ENCODE results near the gene LRRC71. TPM values are rescaled to one million over a fixed set of nuclear protein-coding genes. Genes with fewer than 3 reads are reported as not detected.

The LRRC71 gene
- total RNA-seq, 4 donors from 2014 or later: not detected

DNA sequence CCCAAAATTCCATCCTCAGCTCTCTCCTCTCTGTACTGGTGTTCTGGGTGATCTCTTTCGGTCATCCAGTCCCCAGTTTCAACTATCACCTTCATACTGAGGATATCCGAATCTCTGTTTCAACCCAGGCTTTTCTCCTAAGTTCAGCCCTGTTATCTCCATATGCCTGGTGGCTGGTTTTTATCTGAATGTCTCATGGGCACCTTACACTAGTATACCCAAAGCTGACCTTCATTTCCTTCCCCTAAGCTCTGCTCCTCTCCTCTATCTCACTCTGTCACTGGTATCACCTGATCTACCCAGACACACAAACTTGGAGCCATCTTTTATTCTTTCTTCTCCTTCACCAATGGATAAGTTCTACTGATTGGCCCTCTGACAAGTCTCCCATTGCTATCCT, 53.0 kb downstream of the LRRC71 start:
- Histone ChIP-seq H3K9me3 (no peaks in the 10 kb centered on the region), H3K27ac (no peak overlapping the region), H3K36me3 (peaks cover 76% of the 10 kb centered on the region), H3K27me3 (no peaks in the 10 kb centered on the region), H3K4me1 (no peaks in the 10 kb centered on the region), H3K4me3 (no peak overlapping the region)
- no peak for DNase-seq (ENCODE audit: low spot score in 2 of 2)
- 98% methylated on average over 2 of the region's 2 CpGs for WGBS
- TF ChIP-seq EP300 (IDR thresholded peaks at IDR 0.05) (no peak), POLR2A (IDR thresholded peaks at IDR 0.05) (no peak)
- TF ChIP-seq, protein P1, sequence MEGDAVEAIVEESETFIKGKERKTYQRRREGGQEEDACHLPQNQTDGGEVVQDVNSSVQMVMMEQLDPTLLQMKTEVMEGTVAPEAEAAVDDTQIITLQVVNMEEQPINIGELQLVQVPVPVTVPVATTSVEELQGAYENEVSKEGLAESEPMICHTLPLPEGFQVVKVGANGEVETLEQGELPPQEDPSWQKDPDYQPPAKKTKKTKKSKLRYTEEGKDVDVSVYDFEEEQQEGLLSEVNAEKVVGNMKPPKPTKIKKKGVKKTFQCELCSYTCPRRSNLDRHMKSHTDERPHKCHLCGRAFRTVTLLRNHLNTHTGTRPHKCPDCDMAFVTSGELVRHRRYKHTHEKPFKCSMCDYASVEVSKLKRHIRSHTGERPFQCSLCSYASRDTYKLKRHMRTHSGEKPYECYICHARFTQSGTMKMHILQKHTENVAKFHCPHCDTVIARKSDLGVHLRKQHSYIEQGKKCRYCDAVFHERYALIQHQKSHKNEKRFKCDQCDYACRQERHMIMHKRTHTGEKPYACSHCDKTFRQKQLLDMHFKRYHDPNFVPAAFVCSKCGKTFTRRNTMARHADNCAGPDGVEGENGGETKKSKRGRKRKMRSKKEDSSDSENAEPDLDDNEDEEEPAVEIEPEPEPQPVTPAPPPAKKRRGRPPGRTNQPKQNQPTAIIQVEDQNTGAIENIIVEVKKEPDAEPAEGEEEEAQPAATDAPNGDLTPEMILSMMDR (IDR thresholded peaks at IDR 0.05): no peak

DNA sequence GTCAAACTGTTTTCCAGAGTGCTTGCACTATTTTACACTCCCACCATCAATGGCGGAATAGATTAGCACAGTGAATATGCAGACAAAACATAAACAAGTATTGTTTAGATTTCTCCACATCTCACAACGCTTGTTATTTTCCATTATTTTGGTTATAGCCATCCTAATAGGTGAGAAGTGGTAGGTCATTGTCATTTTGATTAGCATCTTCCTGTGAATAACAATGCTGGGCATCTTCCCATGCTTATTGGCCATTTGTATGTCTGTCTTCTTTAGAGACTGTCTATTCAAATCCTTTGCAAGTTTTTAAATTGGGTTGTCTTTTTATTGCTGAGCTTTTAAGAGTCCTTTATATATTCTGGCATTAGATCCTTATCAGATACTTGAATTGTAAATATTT, 54.7 kb downstream of the LRRC71 start:
- no peak for DNase-seq (ENCODE audit: low spot score in 2 of 2)
- Histone ChIP-seq H3K4me1 (no peaks in the 10 kb centered on the region), H3K27ac (no peak overlapping the region), H3K4me3 (no peak overlapping the region), H3K9me3 (no peaks in the 10 kb centered on the region), H3K27me3 (no peaks in the 10 kb centered on the region), H3K36me3 (peaks cover 74% of the 10 kb centered on the region)
- no peak for TF ChIP-seq POLR2A (IDR thresholded peaks at IDR 0.05)
- no peak for TF ChIP-seq POLR2AphosphoS5 (IDR thresholded peaks at IDR 0.05)
- TF ChIP-seq, protein P1 (IDR thresholded peaks at IDR 0.05): no peak
- TF ChIP-seq EP300 (IDR thresholded peaks at IDR 0.05): no peak
- WGBS: 73% methylated on average over 2 of the region's 2 CpGs

DNA sequence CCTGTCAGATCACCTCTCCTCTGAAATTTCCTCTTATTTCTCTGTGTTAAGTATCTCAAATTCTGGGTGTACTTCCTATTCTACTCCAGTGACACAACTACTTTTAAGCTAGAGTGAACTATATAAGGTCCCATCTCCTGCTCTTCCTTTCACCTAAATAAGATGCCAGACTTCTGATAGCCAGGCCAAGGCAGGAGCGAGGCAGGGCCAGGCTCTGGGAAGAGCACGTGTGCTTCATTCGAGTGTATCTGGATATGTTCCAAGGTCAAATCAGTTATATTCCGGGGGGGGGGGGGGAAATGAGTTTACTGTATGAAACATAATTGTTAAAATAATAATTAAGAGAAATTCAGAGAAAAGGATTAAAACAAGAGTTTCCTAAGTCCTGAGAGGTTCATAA, 60.1 kb downstream of the LRRC71 start:
- TF ChIP-seq POLR2A (IDR thresholded peaks at IDR 0.05): no peak
- Histone ChIP-seq H3K4me1 (no peaks in the 10 kb centered on the region), H3K9me3 (no peaks in the 10 kb centered on the region), H3K36me3 (peaks cover 69% of the 10 kb centered on the region), H3K27ac (no peak overlapping the region), H3K27me3 (no peaks in the 10 kb centered on the region), H3K4me3 (no peak overlapping the region)
- DNase-seq (ENCODE audit: low spot score in 2 of 2): no peak
- WGBS: 60% methylated on average over 4 of the region's 4 CpGs

Other genes starting within 250 kb of the LRRC71 start
- gene NES, start 243.2 kb upstream of the LRRC71 start, total RNA-seq: 1 to 10 TPM; 1.9 to 7.4 (median 4.8) TPM
- 10 to 100 TPM; 38.4 to 98.0 (median 68.2) TPM for gene CRABP2, start 215.0 kb upstream of the LRRC71 start, total RNA-seq
- gene METTL25B, start 192.2 kb upstream of the LRRC71 start, total RNA-seq: 10 to 100 TPM; 20.7 to 40.3 (median 34.2) TPM
- 10 to 100 TPM; 33.8 to 59.6 (median 38.9) TPM for gene ISG20L2, start 191.9 kb upstream of the LRRC71 start, total RNA-seq
- gene MRPL24, start 179.5 kb upstream of the LRRC71 start, total RNA-seq: 10 to 100 TPM; 33.6 to 66.6 (median 55.0) TPM
- gene HDGF, start 169.0 kb upstream of the LRRC71 start, total RNA-seq: 100 to 1,000 TPM; 178 to 250 (median 210) TPM
- 10 to 100 TPM; 39.1 to 50.1 (median 43.3) TPM for gene PRCC, start 153.1 kb upstream of the LRRC71 start, total RNA-seq
- gene SH2D2A, start 103.8 kb upstream of the LRRC71 start, total RNA-seq: under 1 TPM in 2 of 4 donors, not detected in 2; 0.29 to 0.48 TPM
- gene INSRR, start 61.5 kb upstream of the LRRC71 start, total RNA-seq: not detected
- gene NTRK1, start 59.8 kb upstream of the LRRC71 start, total RNA-seq: under 1 TPM in 1 of 4 donors, not detected in 3; 0.32 TPM
- 1 to 10 TPM; 2.4 to 5.7 (median 3.8) TPM for gene PEAR1, start 26.9 kb upstream of the LRRC71 start, total RNA-seq
- gene ARHGEF11, start 125.1 kb downstream of the LRRC71 start, total RNA-seq: 10 to 100 TPM; 30.7 to 46.1 (median 40.3) TPM
- gene ETV3L, start 179.2 kb downstream of the LRRC71 start, total RNA-seq: not detected
- 10 to 100 TPM; 88.9 to 93.6 (median 90.9) TPM for gene ETV3, start 217.8 kb downstream of the LRRC71 start, total RNA-seq